LHCN-M2 (cell line): ENCODE results near the gene GPATCH4. TPM values are rescaled to one million over a fixed set of nuclear protein-coding genes. Genes with fewer than 3 reads are reported as not detected.
A peak's percentile ranks its signal among the peaks of the same experiment; 100 is the strongest.
"Not testable (repeated sequence)": the region's sequence is repeated elsewhere in the genome, so short reads cannot be mapped to it uniquely, and the experiment has no call there.

Experiments
- DNase-seq: peaks from one replicate; pipeline ENCODE4 v3.0.0-alpha.2; 2012; ENCODE audit warnings: low read depth
- total RNA-seq: library from RNA; depleted of rRNA; stranded (reverse); fragments of >200 nt; gene quantifications from 2 replicates; pipeline ENCODE4 v1.2.3, GENCODE V29; 2014

Gene GPATCH4
- total RNA-seq, 1 experiment from 2014 or later = 24.1 TPM

DNA sequence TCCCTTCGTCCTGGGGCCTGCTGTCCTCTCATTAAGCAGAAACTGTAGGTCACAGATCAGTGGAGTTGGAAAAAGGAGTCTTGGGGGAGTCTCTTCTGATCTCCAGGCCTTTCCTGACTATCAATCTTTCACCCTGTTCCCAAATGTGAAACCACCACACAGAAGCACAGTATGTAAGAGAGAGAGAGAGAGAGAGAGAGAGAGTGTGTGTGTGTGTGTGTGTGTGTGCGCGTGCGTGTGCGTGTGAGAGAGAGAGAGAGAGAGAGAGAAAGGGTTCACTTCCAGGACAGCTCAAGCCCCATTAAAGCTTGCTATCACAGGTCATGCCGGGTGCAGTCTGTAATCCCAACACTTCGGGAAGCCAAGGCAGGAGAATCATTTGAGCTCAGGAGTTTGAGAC is 23.2 kb downstream of the GPATCH4 start:
- no peak for DNase-seq

DNA sequence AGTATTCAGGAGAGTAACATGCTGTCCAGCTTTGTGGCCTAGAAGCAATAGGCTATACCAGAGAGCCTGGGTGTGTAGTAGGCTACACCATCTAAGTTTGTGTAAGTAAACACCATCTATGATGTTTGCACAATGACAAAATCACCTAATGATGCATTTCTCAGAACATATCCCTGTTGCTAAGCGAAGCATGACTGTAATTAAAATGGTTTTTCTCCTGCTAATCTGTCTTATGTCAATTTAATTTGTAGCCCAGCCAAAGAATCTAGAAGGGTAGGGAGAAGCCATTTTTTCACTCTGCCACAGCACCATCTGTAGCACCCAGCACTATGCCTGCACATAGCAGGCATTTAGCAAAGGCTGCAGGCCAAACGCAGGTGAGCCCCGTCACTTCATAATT is 23.7 kb downstream of the GPATCH4 start:
- DNase-seq = no peak

DNA sequence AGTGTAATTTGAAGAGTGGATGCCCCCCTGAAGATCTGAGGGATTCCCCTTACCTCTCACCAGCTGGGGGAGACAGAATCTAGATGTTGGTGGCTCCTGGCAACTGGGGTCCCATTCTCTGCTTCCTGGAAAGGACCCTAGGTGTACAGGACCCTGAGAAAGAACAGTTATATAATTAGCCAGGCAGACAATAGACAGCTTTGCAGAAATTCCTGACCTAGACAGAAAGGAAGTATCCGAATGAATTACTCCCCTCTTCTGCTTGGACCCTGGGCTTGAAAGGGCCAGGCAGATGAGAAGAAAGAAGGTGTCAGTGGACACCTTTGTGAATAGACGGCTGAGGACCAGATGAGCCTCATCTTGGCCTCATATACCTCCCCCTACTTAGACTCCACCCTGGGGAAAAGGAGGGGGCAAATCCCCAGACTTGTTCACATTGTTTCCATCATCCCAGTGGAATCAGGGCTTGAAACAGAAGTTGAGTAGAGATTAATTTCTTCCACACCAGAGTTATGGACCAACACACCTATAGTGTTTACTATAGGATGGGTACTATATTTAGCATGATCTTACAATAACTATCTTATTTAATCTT is 27.1 kb downstream of the GPATCH4 start:
- DNase-seq = no peak

DNA sequence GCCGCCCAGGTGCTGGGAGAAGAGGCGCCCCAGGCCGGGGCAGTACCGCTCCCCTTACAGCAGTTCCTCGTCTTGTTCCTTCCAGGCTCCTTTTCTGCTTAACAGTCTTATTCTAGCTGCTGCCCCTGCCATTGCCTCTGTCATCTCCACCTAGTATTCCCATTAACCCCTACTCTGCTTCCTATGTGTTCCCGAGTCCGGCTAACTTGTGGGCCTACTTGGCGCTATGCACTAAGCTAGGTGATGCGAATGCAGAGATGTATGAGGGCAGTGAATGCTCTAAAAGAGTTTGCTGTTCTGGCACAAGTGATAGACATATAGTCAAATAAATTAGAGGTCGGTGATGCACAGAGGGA is 28.6 kb downstream of the GPATCH4 start:
- DNase-seq = no peak

DNA sequence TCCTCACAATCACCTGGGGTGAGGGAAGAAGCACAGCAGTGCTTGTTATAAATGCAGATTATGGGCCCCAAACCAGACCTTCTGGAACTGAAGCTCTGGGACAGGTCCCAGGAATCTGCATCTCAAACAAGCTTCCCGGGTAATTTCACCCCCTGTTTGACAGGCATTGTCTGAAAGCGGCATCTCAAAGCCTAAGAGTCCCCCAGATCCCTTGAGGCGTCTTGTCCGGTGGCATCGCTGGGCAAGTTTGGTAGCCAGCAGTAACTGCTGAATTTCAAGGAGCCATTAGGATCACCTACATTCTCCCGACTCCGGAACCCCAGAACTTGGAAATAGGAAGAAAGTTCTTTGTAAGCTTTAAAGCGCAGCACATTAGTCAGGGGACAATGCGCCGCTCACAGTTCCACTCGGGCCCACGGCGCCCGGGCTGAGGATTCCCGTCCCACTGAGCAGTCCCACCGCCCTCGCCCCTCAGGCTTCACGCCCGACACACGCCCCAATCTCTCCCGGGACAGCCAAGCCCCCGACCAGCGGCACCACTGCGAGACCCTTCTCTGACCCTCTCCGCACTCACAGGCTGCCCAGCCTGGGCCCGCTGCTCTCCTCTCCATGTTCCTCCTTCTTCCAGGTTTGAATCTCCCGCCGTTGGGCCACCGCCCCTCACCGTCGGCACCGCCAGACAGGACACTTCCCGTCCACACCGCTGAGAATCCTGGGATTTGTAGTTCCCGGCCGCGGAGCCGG is 29.2 kb downstream of the GPATCH4 start, which contains the start of gene IQGAP3:
IQGAP3 (minus strand) TSS at position 647 of the 744 bp plus-strand sequence; CDS start at position 611, 36 bp downstream.
- DNase-seq = peak; percentile 75

DNA sequence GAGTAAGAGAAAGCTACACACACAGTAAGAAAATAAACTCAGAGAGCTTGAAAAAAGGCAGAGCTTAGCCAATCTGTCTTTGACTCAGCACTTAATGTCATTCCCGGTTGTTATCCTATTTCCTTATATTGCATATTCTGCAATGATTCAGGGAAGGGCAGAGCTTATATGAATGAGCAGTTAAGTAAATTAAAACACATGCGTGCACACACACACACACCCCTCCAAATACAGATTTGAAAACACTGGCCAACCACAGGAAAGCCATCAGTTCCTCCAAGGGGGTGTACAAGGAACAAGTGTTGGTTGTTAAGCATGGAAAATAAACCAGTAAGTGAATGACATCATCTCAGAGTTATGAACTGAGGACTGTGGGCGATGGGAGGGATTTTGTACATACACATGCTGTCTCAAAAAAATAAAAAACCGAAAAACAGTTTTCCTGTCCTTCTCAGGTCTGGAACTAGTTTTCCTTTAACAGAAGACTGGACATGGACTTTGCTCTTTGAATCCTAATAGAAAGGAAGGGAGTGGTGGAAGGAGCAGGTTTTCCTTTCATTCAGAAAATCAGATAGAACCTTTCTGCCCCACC is 29.9 kb downstream of the GPATCH4 start:
- DNase-seq = peak; percentile 87

DNA sequence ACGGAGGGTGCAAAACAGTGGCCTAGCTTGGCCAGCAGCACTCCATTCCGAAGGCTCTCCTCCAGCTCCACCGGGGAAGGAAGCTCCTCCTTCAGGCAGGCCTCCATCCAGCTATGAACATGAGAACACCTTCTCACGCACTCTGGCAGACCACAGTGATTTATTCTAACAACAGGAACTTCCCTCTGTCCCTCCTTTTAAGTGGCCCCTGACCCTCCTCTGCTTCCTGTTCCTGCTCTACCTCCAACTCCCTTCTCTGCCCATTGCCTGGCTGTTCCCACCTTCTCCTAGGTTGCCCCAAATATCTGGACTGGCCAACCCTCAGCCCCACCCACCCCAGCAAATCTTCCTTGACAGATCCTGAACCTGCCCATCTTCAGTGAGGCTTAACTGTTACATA is 34.8 kb downstream of the GPATCH4 start:
- DNase-seq = no peak

DNA sequence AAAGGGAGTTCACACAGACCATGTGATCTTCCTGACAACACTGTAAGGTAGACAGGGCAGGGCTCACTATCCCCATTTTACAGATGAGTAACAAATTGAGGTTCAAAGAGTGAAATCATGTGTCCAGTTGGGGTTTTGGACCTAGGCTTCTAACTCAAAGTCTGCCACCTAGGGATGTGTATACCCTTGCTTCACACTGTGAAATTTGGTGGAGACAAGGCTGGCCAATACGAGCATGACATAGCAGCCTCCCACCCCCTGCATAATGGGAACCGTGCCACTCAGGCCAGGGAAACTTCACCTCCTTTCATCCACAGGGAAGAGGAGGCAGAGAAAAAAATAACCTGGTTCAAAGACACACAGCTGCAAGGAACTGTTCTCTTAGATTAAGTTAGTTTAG is 35.8 kb downstream of the GPATCH4 start:
- DNase-seq = no peak

DNA sequence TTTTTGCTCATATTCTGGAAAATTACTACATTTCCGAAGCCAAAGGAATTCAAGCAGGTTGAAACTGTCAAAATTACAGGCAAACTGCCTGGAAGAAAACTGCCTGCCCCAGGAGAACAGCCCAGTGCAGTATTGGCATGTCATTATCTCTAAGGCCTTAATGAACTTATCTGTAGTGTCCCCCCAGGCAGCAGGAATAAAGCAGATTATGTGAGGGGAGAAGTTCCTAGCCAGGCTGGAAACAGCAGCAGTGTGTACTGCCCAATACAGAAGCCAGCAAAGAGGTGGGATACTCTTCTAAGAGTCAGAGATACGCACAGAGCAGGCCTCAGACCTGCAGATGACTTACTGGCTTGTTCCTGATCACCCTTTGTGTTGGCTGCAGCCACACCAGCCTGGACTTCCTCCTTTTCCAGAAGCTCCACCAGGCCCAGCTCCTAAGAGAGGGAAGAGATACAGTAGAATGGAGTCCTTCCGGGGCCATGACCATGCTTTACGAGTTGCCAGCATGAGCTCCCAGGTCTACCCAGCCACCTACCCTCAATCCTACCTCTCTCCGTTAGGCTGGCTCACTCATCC is 40.6 kb downstream of the GPATCH4 start:
- no peak for DNase-seq

DNA sequence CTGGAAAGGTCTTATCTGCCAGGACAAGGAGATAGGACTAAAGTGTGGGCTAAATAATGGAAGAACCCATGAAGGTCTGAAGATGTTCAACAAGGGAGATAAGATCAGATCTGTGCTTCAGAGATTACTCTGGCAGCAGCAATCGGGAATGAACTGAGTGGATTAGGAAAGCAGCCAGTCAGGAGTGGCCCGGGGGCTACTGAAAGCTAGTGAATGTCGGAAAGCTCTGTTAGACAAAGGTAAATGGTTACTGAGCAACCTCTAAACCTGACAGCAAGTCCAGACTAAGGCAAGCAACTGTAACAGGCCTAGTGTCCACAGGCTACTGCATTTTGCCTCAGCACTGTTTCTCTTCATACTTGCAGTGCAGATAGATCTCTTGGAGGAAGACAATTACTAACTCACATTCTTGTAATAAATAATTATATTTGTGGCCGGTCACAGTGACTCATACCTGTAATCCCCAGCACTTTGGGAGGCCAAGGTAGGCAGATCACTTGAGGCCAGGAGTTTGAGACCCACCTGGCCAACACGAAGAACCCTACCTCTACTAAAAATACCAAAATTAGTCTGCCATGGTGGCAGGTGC is 41.4 kb downstream of the GPATCH4 start:
- no peak for DNase-seq

DNA sequence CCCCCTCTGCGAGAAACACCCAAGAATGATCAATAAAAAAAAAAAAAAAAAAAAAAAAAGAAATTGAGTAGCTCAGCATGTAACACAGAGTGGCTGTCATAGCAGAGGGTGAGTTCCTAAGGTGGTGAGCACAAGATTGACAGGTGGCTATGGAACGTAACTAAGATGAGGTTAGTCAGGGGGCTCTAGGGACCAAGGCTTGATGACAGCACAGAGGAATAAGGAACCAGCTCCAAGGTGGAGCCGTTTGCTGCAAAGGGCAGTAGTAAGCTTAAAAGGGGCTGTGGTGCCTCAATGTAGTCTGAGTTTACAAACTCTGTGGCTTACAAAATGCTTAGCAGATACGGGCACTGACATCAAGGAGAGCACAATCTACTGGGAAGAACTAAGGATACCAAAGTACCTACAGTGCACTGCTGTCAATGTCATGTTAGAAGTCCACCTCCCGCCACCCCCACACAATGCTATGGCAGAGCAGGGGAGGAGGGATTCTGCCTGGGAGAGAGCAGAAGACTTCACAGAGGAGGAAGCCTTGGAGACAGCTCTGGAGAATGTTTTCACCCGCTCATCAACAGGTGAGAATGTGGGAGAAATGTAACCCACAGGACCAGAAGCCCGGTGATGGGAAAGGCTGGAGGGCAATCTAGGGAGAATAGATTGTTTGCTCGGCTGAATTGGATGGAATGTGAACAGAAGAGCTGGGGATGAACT is 42.0 kb downstream of the GPATCH4 start:
- DNase-seq = no peak

DNA sequence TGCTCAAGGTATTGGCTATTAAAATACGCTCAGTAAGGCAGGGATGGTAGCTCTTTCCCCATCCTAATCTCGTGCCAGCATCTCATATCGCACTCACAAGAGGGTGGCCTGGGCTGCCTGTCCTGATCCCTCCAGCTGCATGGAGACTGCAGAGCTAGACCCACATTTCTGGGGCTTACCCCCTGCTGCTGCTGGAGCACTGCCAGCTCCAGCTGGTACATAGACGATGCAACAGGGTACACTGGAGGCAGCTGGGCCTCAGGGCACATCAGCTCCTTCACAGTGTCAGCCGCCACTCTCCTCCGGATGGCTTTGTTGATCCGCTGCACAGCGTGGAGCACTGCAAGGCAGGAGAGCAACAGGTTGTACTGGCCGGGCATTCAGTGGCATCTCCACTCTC is 44.9 kb downstream of the GPATCH4 start:
- no peak for DNase-seq

DNA sequence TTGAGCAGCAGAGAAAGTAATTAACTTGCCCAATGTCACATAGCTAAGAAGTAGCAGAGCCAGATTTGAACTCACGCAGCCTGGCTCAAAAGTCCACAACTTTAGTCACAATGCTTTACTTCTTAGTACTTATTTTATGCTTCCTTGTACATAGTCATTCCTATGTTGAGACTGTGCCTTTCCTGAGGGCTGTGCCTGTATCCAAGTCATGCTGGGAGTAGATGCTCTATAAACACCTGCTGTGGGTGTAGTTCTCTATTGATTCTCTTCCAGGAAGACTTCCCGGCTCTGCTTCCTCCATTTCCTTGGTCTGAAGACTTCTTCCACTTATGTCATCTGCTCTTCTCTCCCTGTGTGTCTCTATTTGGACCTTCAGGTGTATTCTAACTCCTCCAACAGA is 45.6 kb downstream of the GPATCH4 start:
- DNase-seq = no peak

DNA sequence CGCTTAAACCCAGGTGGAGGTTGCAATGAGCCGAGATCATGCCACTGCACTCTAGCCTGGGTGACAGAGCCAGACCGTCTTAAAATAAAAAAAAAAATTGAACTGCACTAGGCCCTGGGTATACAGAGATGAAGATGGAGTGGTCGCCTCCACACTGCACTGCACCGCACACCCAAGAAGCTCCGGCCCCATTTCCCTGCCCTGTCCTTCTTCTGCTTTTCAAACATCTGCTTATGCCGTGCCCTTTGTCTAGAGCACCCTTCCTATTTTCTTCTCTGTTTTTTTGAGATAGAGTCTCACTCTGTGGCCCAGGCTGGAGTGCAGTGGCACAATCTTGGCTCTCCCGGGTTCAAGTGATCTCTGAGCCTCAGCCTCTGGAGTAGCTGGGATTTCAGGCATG is 46.3 kb downstream of the GPATCH4 start:
- no peak for DNase-seq

DNA sequence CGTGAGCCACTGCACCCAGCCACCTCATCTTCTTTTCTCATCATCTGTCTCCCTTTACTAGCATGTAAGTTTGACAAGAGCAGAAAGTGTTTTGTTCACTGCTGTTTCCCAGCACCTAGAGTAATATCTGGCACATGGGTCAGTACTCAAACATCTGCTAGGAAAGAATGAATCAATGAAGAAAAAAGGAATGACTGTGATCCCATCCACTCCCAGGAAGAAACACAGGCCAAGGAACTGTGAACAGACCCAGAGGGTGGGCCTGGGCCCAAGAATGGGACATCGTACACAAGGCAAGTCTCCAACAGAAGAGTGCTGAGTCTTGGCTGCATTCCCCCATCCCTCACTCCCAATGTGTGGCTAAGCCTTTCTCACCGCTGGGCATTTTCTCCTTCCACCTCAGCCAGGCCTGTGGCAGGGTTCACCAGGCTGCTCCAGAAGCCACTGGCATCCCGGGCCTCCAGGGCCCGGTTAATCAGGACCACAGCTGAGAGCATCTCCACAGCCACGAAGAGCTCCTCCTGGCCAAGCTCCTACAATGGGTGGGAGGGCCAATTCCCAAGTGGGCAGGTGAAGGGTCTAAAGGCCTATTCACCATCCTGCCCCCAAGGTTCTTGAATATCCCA is 47.3 kb downstream of the GPATCH4 start:
- DNase-seq = no peak

DNA sequence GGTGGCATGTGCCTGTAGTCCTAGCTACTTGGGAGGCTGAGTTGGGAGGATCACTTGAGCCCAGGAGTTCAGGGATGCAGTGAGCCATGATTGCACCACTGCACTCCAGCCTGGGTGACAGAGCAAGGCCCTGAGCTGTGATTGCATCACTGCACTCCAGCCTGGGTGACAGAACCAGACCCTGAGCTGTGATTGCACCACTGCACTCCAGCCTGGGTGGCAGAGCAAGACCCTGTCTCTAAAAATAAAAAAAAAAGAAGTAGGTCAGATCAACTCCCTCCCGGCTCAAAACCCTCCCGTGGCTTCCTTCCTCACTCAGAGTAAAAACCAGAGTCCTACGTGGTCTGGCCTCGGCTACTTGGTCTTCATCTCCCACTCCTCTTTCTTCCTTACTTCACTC is 48.3 kb downstream of the GPATCH4 start:
- DNase-seq = not testable (repeated sequence)

DNA sequence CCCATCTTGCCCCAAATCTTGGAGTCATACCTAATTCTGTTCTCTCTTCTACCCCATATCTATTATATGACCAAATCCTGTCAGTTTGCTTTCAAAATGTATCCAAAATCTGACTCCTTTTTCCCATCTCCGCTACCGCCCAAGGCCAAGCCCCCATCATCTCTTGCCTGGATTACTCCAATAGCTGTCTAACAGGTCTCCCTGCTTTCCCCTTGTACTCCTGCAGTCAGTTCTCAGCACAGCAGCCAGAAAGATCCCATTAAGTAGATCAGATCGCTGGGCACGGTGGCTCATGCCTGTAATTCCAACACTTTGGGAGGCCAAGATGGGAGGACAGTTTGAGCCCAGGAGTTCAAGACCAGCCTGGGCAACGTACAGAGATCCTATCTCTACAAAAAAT is 48.8 kb downstream of the GPATCH4 start:
- no peak for DNase-seq

DNA sequence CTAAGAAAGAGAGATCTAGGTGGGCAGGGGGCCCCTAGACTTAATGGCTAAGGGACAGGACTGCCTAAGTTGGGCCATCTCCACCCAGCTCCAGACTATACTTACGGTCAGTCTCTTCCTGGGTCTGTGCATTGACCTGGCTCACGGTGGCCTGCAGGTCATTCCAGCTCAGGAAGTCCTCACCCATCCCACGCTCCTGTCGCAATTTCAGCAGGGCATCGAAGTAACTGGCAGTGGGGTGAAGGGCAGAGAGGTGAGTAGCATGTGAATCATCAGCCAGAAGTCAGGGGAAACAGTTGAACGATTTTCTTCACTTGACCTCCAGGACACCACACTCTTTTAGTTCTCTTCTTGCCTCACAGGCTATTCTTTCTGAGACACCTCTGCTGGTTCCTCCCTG is 49.4 kb downstream of the GPATCH4 start:
- peak; percentile 68 for DNase-seq

DNA sequence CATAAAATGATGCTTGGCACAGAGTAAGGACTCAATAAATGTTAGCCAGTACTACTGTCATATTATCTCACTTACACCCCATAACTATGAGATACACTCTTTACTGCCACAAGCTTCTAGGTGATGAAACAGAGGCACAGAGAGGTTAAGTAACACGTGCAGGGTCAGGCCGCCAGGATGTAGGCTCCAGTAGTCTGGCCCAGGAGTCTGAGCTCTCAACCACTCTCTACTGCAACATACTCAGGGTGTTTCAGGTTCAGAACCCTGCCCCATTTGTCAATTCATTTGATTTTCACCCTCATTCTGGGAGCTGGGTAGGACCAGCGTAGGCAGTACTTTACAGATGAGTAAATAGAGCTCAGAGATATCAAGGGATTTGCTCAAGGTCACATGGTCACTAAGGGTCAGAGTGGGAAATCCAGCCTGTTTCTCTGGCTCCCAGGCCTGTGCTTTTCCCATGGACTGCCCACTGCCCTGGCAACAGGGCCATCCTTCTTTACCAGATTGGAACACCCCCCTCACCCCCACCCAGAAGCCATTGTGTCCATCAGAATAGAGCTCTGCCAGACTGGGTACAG is 50.1 kb downstream of the GPATCH4 start:
- no peak for DNase-seq

DNA sequence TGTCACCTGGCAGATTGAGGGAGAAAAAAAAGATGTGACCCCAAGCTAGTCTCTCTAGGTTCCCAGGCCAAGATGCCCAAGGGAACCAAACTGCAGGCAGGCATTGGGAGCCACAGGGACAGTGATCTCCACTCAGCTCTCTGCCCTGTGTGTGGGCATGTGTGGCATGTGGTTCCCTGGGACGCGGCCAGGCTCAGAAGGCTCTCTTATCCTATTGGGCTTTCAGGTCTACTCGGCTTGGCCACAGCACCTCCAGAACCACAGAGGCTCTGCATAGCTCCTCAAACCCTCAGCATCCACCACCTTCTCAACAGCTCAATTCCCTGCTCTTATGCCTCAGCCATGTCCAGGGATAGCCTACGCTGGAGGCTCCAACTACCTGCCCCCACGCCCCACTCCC is 50.9 kb downstream of the GPATCH4 start:
- DNase-seq = no peak

DNA sequence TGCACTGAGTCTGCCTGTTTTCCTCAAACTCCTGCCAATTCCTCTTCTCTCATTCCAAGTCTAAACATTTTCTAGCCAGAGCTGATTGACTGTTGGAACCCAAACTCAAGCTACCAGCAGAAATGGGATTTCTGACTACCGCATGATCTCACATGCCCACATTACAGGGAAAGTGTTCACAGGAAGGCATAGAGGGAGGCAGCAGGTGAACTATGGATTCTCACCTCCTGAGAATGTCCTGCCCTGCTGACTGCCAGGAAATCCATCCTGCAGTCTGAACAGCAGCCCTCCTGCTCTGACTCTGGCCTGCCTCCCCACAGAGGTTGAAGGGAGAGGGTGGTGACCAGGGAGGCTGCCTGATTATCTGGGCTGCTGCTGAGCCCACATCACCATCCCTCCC is 51.4 kb downstream of the GPATCH4 start:
- no peak for DNase-seq
